ENCODE data around the gene TADA2B.
"Not testable (repeated sequence)": the region's sequence is repeated elsewhere in the genome, so short reads cannot be mapped to it uniquely, and the experiment has no call there.

TADA2B gene

DNA sequence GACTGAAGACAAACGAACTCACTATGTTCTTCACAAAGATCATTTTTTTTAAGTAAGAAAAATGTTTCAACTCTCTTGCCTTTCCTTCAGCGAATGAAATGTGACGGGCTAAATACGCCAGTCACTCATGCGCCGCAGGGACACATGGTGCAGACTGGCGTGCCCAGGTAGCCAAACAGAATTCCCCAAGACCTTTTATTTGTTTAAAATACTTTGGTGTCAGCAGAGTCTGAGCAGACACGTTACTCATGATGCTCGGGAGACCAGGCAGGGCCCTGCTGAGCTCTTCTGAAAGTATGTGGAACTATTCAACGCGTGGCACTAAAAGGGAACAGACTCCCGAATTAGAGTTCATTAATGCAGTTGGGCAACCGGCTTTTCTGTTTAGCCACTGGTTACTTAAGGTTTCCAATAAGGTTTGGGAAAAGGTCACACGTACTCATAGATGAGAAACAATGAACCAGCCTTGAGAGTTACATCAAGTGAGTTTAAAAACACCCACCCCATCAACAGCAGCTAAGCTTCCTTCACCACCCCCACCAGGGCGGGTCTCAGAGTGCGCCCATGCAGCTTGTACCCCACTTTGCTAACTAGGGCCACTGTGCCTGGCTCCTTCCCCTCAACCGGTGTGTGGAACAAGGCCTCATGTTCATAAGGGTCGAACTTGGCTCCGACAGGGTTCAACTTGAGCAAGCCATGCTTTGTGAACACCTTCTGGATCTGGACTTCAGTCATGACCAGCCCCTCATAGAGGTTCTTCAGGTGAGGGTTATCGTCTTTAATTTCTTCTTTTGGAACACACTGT, 17.4 kb downstream of the TADA2B start:
- DNase-seq (ENCODE audit: low read depth) = no peak

DNA sequence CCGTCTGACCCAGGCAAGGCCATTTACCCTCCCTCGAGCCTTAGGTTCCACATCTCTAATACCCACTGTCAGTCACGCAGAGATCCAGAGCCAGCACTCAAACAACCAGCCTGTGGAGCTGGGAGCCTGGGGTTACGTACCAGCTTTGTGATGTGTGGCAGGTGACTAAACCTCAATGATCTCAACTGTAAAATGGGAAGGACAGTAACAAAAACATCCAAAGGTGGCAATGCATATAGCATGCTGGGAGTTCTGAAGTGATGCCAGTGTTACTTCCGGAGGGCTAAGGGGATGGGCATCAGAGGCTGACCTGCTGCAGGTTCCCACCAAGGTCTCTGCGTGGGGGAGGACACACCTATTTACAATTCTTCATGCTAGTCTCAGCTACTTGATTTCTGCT, 18.6 kb downstream of the TADA2B start:
- no peak for DNase-seq (ENCODE audit: low read depth)

DNA sequence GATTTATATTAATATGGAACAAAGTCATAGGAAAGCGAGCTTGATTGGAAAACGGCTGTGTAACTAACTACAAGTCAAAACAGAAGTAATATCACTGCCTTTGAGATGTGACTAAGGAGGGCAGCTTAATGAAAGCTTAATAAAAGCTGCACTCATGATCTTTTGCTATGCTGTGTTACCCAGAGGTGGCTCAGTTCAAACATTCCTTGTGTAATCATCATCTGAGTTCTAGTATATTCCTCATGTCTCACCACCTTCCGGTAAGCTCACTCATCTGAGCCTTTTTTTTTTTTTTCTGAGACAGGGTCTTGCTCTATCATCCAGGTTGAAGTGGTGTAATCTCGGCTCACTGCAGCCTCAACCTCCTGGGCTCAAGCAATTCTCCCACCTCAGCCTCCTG, 19.6 kb downstream of the TADA2B start:
- DNase-seq (ENCODE audit: low read depth) = no peak

DNA sequence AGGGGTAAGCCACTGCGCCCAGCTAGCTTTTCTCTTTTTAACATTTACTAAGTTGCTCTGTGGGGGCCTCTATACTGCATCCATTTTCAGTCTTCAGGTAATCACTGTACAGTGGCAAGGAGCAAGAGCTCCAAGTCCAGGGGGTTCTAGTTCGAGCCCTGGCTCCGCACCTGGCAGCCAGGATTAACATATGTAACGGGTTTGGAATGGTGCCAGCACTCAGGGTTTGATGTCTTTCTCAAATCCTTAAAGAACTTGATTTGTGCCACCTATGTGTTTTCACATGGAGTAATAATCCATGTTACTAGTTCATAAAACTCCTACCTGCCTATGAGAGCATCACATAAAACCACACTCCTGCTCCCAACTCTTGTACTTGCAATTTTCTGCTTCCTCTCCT, 20.2 kb downstream of the TADA2B start:
- no peak for DNase-seq (ENCODE audit: low read depth)

DNA sequence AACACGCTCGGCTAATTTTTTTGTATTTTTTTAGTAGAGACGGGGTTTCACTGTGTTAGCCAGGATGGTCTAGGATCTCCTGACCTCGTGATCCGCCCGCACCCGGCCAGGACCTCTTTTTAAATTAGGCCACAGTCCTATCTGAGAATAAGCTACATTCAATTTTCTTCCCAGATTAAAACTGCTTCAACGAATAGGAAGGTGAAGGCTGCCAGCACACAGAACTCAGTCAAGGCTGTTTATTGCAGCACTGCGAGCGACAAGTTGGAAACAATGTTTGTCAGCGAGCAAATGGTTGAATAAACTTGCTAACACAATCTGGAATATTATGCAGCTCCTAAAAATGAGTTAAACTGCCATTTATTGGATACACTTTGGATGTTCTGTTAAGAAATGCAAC, 22.8 kb downstream of the TADA2B start:
- no peak for DNase-seq (ENCODE audit: low read depth)

DNA sequence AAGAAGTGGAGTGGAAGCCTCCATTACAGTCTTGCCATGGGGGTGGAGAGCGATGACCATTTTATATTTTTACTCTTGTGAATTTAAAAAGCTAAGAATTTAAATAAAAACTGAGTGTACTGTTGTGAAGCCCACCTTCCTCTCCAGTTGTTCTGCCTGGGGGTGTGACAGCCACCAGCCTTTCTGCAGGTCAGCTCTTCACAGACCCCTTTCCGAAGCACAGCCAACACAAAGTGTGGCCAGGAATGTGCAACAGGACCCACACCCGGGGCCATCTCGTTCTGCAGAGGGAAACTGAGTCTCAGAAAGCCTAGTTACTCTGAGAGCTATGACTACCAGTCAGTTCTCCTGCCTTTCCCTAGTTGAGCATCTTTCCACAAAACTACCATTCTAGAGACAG, 23.3 kb downstream of the TADA2B start:
- no peak for DNase-seq (ENCODE audit: low read depth)

DNA sequence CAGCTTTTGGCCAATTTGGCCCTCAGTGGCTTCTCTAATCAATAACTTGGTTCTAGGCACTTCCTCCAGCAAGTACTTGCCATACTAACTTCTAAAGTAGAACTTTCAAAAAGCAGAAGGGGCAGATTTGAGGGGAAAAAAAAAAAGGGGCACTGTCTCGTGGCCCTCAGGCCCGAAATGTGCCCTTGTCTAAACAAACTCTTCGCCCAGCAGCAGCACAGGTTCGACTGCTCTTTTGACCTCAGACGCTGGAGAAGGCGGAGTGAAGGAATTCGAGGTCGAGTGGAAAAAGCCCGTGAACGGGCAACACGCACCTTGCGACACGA, 23.9 kb downstream of the TADA2B start:
- no peak for DNase-seq (ENCODE audit: low read depth)

DNA sequence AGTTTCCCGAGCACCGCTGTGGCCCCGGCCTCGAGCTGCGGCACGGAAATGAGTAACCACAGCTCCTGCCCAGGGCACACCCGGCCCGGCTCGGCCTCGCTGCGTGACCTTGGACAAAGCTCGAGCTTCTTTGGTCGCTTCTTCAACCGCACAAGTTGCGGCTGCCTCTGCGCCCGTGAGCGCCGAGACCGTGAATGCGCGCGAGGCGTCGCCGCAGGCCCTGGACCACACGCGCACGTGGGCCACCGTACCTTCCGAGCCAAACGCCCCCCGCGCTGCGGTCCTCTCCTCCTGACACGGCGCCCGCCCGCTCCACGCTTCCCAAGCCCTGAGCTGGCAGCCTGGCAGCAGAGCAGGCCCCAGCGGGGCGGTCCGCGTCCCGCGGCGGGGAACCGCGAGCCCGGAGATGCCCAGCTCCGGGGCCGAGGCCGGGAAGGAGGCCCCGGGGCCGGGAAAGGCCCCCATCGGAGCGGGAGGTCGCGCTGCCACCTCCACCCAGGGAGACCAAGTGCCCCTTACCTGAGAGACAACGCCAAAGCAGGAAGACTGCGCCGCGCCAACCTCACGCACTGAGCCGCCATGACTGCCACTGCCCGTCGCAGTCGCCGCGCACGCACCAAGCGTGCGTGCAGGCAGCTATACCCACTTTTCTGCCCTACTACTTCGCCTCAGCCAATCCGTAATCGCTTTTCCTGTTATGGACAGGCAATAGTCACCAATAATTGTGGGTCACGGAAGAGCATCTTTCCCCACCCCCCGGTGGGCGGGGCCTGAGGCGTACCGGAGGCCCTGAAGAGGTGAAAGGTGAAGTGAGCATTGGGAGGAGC, 24.5 kb downstream of the TADA2B start, which contains the start of gene GRPEL1:
Gene GRPEL1 (minus strand): TSS at position 613 of the 827 bp plus-strand sequence. CDS start 32 bp downstream, at position 581.
- peak; percentile 99 for DNase-seq (ENCODE audit: low read depth)

DNA sequence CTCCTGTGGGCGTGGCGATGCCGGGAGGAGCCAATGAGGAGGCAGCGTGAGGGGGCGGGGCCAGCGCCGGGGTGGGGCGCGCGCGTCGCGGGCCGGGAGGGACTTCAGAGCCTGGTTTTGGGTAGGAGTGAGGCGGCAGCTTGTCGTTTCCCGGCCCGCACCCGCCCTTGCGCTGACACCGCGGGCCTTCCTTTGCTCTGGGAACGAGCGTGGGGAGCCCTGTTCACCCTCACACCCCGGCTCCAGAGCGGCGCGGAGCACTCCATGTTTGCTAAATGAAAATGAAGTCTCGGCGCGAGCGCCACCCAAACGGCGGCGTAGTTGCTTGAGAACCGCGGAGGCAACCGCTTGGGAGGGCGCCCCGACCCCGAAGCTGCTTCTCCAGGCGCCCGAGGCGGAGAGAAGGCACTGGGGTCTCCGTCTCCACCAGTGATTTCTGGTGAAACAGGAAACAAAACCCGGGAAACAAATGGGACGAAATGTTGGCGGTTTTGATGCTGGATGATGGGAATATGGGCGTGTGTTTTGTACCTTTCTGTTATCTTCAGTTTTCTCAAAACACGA, 25.2 kb downstream of the TADA2B start:
- DNase-seq (ENCODE audit: low read depth) = no peak

DNA sequence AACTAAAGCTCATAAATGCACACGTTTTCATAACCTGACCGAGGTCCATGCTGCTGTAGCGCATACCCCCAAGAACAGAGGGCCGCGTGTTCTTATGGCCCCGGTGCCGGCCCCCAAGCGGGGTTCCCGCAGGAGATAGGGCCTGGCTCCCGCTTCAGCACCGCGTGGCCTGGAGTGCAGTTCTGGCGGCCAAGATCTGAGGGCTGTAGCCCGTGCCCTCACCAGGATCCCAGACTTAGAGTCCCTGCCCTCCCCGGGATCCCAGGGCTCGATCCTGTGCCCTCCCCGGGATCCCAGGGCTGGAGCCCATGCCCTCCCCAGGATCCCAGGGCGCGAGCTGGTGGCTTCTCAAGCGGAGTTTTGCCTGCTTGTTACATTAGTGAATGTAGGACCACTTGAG, 25.7 kb downstream of the TADA2B start:
- no peak for DNase-seq (ENCODE audit: low read depth)

DNA sequence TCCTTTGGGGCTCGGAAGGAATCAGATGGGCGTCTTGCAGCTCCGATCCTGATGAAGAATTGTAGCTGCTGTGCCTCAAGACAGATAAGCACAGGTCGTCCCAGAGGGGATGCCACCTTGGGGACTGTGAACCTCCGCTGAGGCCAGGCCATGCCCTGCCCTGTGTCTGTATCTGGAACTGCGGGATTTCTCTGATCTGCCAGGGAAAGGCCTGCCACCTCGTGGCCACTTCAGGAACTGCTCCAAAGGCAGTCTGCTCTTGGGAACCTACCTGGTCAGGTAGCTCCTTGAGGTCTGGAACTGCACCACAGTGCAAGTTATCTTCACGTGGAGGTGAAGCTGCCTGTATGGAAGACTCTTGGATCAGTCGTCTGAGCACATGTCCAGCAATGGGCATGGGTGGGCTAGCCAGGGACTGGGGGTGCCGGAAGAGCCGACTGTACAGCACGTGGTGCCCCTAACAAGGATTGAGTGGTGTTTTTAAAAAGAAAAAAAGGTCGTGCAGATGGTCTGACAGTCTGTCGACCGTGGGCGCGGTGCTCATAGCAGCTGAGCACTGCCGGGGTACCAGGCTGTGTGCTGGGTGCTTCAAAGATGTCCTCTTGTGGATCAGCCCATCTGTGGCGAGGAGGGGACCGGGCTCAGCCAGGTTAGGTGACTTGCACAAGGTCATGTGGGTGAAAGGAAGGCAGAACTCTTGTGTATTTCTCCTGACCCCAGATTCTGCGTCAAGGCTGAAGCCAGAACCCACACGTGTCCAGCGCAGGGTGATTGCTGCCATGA, 27.7 kb downstream of the TADA2B start:
- peak; percentile 35 for DNase-seq (ENCODE audit: low read depth)

DNA sequence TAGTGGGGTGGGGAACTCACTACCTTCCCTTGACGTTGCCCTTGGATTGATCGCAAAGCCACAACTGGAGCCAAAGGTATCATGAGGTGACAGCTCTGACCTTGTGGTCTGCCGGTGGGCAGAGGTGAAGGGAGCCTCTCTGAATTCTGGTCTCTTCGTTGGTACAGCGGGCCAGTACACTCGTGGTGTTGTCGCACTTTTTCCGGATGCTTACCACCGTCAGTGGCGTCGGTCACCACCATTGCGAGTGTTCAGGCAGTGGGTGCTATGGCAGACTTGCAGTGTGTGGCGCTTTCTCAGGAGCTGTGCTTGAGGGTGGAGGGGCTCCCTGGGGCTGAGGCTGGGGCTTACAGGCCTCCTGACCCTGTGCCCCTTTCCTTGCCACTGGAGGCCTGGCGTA, 29.9 kb downstream of the TADA2B start:
- no peak for DNase-seq (ENCODE audit: low read depth)

DNA sequence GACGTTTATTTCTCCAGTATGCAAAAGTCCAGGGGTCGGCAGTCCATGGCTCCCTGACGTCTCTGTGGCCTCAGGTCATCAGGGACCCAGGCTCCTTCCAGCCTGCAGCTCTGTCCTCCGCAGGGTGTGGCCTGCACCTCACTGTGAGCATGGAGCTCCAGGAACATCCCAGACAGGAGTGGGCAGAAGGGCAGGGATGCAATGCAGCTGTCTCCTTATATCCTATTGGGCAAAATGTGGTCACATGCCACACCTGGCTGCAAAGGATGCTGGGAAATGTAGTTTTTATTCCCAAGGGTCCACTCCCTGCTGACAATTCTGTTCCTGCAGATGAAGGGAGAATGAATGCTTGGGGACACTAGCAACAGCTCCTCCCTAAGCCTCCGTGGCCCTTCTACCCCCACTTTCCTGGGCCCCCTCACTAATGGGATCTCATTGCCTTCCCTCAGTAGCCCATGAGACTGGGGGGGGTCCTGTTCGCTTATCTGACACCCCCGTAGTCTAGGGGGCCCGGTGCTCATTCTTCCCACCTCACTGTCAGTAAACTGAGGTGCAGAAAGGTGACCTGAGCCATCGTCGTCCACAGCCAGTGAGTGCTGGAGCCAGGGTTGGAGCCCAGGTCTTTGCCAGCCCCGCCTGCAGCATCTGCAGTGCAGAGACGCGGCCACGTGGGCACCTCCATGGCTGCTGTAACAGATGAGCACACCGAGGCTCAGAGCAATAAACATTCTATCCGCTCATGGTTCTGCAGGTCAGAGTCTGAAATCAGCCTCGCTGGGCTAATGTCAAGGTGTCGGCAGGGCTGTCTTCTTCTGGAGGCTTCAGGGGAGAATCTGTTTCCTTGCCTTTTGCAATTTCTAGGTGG, 30.6 kb downstream of the TADA2B start:
- DNase-seq (ENCODE audit: low read depth) = peak; percentile 10

DNA sequence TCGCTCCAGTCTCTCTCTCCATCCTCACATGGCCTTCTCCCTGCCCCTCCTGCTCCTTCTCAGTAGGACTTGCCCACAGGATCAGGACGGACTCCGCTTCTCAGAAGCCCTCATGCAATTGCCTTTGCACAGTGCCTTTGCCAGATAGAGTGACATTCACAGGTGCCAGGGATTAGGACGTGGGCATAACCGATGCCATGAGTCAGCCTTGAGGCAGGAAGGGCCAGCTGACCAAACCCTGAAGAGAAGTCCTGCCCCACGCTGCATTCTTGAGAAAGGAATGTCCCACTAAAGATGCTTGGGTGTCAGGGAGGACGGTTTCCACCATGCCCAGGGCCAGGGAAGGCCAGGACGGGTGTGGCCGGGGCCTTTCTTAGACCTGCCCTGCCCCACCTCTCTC, 31.3 kb downstream of the TADA2B start:
- DNase-seq (ENCODE audit: low read depth) = no peak

DNA sequence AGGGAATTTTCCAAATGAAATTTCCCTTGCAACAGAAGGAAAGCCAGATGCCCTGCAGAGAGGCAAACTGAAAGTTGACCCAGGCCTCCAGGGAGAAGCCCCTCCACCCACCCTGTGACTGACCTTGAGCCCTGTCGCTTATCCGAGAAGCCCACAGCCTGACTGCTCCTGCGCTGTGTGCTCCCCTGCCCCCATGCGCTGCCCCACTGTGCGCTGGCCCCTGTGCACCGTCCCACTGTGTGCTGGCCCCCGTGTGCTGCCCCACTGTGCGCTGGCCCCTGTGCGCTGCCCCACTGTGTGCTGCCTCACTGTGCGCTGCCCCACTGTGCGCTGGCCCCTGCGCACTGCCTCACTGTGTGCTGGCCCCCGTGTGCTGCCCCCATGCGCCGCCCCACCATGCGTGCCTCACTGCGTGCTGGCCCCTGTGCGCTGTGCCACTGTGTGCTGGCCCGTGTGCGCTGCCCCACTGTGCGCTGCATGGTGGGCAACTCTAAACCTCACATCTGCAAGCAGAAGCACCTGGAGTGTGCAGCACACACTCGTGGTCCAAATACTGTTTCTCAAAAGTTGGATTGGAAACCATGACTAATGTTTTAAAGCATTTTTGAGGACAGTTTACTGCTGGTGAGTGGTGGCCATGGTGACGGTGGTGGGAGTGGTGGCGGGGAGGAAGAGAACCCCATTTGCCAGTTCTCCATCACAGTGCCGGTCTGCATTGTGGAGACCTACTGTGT, 33.0 kb downstream of the TADA2B start:
- DNase-seq (ENCODE audit: low read depth) = peak; percentile 10

DNA sequence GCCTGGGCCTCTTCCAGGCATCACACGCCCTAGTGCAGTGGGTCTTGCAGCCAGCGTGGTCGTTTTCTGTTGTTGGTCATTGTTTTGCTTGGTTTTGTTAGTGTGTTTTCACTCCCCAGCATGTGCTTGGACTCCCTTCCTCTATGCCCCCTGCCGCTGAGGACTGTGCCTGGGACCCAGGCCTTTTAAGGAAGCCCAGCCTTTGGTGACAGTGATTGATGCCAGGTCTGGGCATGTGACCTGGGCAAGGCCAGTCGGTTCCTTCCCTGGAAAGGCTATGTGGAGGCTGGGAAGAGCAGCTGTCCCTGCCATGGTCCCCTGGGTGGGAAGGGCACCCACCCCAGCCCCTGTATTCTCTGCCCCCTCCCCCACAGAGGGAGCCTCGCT, 33.5 kb downstream of the TADA2B start:
- DNase-seq (ENCODE audit: low read depth) = no peak

DNA sequence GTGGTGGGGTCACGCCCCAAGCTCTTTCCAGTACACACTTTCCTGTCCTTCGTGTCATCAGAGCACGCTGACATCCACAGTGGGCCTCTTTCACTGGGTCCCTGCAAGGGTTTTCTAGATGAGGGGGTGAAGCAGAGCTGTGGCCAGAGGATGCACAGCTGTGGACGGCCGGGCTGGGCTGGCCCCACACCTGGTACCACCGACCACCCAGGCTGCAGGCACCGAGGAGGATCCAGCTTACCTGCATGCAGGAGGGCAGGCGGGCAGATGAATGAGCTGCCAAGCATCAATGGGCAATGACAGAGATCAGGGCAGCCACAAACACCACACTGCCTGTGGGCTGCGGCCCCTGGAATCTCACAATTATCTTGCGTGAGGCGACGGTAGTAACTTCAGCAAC, 34.2 kb downstream of the TADA2B start:
- no peak for DNase-seq (ENCODE audit: low read depth)

DNA sequence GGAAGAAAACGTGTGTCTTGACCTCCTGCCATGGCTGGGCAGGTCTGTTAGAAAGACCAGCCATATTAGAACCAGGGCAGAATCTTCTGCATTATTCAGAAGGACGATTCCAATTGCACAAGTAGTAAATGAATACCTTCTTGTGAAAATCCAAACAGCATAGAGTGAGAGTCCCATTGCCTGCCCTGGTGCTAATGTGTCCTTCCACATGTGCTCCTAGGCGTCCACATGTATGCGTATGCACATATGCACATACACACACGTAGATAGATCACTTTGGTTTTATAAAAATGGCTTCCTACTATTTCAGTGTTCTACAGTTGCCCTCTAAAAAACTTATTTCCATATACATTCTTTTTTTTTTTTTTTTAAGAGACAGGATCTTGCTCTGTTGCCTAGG, 34.9 kb downstream of the TADA2B start:
- no peak for DNase-seq (ENCODE audit: low read depth)

DNA sequence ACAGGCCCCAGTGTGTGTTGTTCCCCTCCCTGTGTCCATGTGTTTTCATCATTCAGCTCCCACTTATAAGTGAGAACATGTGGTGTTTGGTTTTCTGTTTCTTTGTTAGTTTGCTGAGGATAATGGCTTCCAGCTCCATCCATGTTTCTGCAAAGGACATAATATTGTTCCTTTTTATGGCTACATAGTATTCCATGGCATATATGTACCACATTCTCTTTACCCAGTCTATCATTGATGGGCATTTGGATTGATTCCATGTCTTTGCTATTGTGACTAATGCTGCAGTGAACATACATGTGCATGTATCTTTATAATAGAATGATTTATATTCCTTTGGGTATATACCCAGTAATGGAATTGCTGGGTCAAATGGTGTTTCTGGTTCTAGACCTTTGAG, 36.3 kb downstream of the TADA2B start:
- not testable (repeated sequence) for DNase-seq (ENCODE audit: low read depth)

DNA sequence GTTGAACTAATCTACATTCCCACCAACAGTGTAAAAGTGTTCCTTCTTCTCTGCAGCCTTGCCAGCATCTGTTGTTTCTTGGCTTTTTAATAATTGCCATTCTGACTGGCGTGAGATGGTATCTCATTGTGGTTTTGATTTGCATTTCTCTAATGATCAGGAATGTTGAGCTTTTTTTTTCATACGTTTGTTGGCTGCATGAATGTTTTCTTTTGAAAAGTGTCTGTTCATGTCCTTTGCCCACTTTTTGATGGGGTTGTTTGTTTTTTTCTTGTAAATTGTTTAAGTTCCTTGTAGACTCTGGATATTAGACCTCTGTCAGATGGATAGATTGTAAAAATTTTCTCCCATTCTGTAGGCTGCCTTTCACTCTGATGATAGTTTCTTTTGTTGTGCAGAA, 36.7 kb downstream of the TADA2B start:
- not testable (repeated sequence) for DNase-seq (ENCODE audit: low read depth)

Data from GM04504 (cell line).